IPS-NIHi7 (cell line): ENCODE results near the gene CNNM2.
"Not testable (repeated sequence)": the region's sequence is repeated elsewhere in the genome, so short reads cannot be mapped to it uniquely, and the experiment has no call there.

Source experiments
- DNase-seq: peaks from one replicate; pipeline ENCODE4 v3.0.0; 2012; ENCODE audit warnings: mixed read lengths; ENCODE audit errors: extremely low spot score

The CNNM2 gene

GRCh38 chr10:103109821-103110220 lies 191.7 kb downstream of the CNNM2 start:
- no peak for DNase-seq

DNA sequence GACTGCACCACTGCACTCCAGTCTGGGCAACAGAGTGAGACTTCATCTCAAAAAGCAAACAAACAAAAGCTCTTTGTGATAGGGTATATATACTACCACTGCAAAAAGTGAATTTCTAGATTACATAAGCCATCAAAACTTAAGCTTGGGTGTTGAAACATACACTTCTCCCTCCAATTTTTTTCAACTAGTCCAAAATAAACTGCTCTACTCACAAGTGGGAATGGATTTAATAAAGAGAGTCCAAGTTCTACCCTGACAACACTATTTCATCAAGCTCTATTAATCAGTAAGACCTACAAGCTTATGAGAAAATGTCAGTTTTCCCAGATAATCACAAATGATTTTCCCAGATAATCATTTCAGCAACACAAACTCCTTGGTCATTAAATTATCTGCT lies 192.3 kb downstream of the CNNM2 start:
- no peak for DNase-seq

DNA sequence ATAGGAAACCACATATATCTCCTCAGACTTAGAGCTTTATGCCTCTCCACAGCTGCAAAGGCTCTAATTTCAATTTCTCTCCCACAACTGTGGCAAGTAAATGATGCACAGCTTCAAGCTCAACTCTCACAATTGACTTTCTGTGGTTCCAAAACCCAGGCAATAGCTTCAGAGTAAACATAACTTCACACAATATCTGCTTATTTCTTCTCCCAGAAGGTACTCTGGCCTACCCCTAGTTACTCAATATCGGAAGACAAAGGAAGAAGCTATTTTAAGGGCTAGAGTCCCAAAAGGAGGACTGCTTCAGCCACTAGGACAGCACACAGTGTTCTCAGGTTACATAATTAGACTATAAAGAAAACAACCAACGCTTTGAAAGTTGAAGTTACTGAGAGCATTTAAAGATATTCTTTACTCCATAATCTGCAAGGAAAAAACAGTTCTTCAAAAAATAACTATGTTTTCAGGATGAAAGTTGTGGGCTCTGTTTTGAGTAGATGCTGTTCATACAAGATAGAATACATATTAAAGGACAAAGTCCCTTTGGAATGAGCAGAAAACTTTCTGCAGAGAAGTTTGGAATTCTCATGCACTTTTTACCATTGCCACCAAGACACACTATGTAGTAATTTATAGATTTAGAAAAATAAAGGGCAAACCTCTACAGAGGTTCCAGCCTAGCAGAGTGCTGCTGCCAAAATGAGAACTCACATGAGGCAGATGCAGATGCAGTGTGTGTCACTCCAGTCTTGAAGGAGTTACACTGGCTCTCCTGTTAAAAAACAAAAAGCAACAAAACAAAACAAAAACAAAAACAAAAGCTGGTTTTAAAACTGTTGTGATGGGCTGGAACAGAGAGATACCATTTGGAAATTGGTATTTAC lies 193.2 kb downstream of the CNNM2 start:
- DNase-seq, result no peak

- no peak for DNase-seq
Observed at GRCh38 chr10:103111918-103112877, 194.1 kb downstream of the CNNM2 start.

DNA sequence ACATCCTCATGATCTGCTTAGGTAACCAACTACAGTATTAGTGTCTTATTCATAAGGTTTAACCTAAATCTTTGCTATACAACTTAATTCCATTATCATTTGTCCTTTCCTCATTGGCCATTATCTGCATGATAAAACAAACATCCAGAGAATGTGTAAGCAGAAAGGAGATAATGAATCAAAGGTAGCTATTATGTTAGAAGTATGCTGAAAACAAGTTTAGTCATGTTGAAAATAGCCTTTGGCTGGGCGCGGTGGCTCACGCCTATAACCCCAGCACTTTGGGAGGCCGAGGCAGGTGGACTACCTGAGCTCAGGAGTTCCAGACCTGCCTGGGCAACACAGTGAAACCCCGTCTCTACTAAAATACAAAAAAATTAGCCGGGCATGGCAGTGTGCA lies 196.8 kb downstream of the CNNM2 start:
- no peak for DNase-seq

DNA sequence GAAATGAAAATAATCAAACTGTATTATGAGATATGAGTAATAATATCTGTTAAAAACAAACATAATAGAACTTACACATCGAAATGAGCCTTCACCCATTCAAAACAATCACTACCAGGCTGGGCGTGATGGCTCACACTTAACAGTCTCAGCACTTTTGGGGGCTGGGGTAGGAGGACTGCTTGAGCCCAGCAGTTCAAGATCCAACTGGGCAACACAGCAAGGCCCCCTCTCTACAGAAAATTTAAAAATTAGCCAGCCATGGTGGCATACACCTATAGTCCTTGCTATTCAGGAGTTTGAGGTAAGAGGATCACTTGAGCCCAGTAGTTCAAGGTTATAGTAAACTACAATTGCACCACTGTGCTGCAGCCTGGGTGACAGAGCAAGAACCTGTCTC lies 199.2 kb downstream of the CNNM2 start:
- no peak for DNase-seq

- DNase-seq, result no peak
Observed at GRCh38 chr10:103120546-103120945, 202.5 kb downstream of the CNNM2 start.

DNA sequence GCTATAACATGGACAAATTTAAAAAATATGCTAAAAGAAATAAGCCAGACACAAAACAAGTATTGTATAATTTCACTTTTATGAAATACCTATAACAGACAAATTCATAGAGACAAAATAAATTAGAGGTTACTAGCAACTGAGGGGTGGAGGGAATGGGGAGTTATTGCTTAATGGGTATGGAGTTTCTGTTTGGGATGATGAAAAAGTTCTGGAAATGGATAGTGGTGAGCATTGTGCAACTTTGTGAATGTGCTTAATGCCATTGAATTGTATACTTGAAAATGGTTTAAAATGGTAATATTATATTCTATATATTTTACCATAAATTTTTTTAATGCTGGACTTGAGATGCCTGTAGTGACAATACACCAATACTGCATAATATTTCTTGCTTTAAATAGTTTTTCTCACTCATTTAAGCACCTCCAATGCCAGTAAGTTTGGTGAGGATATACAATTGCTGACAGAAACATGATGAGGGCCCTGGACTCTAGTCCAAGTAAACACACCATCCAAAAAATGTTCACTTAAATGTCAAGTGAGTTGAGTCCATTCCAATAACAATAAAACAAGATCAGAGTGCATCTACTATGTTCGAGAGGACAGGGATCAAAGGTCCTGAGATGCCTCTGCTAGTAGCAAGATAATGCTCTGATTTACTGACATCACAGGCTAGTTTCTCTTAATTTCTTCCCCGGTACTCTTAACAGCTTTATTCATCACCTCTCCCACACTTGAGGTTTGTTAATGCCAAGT lies 203.1 kb downstream of the CNNM2 start:
- DNase-seq, result no peak

GRCh38 chr10:103123282-103124024 lies 205.4 kb downstream of the CNNM2 start:
- DNase-seq, result no peak

- DNase-seq, result no peak
Observed at GRCh38 chr10:103124420-103125096, 206.5 kb downstream of the CNNM2 start.

GRCh38 chr10:103125323-103126267 lies 207.5 kb downstream of the CNNM2 start:
- DNase-seq, result no peak

DNA sequence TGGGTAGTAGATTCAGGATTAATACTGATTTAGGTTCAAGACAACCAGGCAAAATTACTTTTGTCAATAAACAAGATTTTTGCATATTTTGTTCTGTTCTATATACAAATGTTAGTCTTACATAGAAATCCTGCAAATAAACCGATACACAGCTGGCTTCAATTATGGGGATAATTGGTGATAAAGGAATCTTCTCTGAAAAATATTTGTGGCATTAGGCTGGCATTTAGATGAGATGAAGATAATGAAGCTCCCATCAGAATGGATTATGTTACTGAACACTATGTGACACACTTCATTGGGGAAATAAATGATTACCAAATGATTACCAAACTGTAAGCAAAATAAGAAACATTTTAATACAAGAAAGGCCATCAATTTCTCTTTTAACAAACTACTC lies 209.1 kb downstream of the CNNM2 start:
- no peak for DNase-seq

GRCh38 chr10:103130180-103130579 lies 212.1 kb downstream of the CNNM2 start:
- DNase-seq, result not testable (repeated sequence)

DNA sequence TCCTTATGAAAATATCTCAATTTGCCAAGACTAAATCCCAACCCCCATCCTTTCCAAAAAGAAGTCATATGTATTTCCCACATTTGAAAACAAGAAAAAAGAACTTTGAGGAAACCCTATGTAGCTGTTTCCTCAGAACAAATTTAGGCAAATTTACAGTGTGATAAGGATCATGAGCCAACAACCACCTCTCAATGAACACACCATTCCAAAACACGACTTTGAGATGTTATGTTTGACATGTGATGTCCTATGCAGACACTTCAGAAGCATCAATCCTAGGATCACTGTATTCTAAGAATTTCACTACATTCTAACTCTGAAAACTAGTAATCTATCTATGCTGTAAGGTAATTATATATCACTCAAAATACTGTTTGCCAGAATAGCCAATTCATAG lies 212.8 kb downstream of the CNNM2 start:
- no peak for DNase-seq

DNA sequence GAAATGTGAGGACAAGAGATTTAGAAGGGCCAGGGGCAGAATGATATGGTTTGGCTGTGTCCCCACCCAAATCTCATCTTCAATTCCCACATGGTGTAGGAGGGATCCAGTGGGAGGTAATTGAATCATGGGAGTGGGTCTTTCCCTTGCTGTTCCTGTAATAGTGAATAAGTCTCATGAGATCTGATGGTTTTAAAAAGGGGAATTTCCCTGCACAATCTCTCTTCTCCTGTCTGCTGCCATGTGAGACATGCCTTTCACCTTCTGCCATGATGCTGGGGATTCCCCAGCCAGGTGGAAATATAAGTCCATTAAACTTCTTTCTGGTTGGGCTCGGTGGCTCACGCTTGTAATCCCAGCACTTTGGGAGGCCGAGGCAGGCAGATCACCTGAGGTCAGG lies 217.1 kb downstream of the CNNM2 start:
- DNase-seq, result not testable (repeated sequence)

DNA sequence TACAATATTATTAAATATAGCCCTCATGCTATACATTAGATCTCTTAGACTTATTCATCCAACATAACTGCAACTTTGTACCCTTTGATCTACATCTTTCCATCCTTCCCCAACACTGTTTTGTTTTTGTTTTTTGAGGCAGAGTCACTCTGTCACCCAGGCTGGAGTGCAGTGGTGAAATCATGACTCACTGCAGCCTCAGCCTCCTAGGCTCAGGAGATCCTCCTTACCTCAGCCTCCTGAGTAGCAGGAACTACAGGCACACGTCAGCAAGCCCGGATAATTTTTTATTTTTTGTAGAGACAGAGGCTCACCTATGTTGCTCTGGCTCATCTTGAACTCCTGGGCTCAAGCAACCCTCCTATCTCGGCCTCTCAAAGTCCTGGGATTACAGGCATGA lies 221.7 kb downstream of the CNNM2 start:
- DNase-seq, result no peak
